Measurements from ENCODE around the gene THOC2.

The THOC2 gene

DNA sequence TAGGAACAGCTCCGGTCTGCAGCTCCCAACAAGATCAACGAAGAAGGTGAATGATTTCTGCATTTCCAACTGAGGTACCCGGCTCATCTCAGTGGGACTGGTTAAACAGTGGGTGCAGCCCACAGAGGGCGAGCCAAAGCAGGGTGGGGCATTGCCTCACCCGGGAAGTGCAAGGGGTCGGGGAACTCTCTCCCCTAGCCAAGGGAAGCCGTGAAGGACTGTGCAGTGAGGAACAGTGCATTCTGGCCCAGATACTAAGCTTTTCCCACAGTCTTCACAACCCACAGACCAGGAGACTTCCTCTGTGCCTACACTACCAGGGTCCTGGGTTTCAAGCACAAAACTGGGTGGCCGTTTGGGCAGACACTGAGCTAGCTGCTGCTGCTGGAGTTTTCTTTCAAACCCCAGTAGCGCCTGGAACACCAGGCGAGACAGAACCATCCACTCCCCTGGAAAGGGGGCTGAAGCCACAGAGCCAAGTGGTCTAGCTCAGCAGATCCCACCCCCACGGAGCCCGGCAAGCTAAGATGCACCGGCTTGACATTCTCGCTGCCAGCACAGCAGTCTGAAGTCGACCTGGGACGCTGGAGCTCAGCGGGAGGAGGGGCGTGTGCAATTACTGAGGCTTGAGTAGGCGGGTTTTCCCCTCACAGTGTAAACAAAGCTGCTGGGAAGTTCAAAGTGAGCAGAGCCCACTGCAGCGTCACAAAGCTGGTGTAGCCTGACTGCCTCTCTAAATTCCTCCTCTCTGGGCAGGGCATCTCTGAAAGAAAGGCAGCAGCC is 84.6 kb downstream of the THOC2 start:
- no peak overlapping the region for H3K4me3 ChIP-seq (ENCODE audit: low read depth, low read length)
- DNase-seq (ENCODE audit: low read depth): no peak
- TF ChIP-seq, protein P1, sequence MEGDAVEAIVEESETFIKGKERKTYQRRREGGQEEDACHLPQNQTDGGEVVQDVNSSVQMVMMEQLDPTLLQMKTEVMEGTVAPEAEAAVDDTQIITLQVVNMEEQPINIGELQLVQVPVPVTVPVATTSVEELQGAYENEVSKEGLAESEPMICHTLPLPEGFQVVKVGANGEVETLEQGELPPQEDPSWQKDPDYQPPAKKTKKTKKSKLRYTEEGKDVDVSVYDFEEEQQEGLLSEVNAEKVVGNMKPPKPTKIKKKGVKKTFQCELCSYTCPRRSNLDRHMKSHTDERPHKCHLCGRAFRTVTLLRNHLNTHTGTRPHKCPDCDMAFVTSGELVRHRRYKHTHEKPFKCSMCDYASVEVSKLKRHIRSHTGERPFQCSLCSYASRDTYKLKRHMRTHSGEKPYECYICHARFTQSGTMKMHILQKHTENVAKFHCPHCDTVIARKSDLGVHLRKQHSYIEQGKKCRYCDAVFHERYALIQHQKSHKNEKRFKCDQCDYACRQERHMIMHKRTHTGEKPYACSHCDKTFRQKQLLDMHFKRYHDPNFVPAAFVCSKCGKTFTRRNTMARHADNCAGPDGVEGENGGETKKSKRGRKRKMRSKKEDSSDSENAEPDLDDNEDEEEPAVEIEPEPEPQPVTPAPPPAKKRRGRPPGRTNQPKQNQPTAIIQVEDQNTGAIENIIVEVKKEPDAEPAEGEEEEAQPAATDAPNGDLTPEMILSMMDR (IDR thresholded peaks at IDR 0.05; ENCODE audit: low read depth, low read length, missing control alignments): no peak

GRCh38 chrX:123647244-123647643 is 85.6 kb downstream of the THOC2 start:
- H3K4me3 ChIP-seq (ENCODE audit: low read depth, low read length): no peak overlapping the region
- TF ChIP-seq, protein P1 (IDR thresholded peaks at IDR 0.05; ENCODE audit: low read depth, low read length, missing control alignments): no peak
- no peak for DNase-seq (ENCODE audit: low read depth)

DNA sequence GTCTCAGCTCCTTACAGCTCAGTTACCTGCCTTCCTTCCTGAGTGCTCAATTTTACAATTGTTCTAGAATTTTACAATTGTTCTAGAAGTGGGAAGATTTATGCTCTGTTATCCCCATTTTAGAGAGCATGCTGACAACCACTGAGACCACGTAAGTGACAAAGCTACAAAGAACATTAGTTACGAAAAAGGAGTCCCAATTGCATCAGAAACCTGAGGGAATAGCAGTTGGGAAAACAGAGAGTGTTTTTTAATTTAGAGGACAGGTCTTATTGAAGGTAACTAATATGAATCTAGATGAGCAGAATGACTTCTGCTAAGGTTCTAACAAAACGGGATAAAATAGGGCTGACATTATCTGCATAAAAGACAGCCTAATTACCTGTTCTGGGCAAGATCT is 103.3 kb downstream of the THOC2 start:
- H3K4me3 ChIP-seq (ENCODE audit: low read depth, low read length): no peak overlapping the region
- no peak for DNase-seq (ENCODE audit: low read depth)
- TF ChIP-seq, protein P1 (IDR thresholded peaks at IDR 0.05; ENCODE audit: low read depth, low read length, missing control alignments): no peak

DNA sequence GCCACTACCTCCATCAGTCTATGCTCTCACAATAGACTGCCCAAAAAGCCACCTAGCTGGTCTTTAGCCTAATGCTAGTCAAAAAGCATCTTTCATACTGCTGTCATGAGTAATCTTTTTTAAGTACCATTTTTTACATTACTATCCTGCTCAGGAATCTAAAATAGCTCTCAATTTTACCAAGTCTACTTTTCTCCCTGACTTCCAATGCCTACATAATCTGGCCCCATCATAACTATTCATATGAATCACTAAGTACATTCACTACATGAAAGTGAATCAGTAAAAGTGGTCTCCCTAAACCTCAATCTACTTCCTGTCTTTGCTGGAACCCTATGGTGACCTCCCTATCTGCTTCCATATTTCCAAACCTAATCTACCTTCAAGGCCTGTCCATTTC is 105.9 kb downstream of the THOC2 start:
- TF ChIP-seq, protein P1 (IDR thresholded peaks at IDR 0.05; ENCODE audit: low read depth, low read length, missing control alignments): no peak
- H3K4me3 ChIP-seq (ENCODE audit: low read depth, low read length): no peak overlapping the region
- DNase-seq (ENCODE audit: low read depth): no peak

- H3K4me3 ChIP-seq (ENCODE audit: low read depth, low read length): no peak overlapping the region
- no peak for DNase-seq (ENCODE audit: low read depth)
- TF ChIP-seq, protein P1 (IDR thresholded peaks at IDR 0.05; ENCODE audit: low read depth, low read length, missing control alignments): no peak
Observed at GRCh38 chrX:123625952-123626351, 106.9 kb downstream of the THOC2 start.

DNA sequence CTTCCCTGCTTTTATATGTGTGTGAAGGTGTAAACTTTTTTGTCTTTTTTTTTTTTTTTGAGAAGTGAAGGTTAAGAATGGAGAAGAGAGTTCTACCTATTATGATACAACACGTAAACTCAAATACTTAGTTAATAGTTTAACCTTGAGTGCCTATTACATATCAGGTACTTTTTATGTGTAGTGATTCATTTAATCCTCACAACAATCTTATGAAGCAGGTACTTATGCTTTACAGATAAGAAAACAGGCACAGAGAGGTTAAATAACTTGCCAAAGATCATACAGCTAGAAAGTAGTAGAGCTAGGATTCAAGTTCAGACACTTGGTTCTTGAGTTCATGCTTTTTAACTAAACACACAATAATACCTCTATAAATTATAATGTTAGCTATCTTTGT is 107.4 kb downstream of the THOC2 start:
- no peak for DNase-seq (ENCODE audit: low read depth)
- TF ChIP-seq, protein P1 (IDR thresholded peaks at IDR 0.05; ENCODE audit: low read depth, low read length, missing control alignments): no peak
- no peak overlapping the region for H3K4me3 ChIP-seq (ENCODE audit: low read depth, low read length)

DNA sequence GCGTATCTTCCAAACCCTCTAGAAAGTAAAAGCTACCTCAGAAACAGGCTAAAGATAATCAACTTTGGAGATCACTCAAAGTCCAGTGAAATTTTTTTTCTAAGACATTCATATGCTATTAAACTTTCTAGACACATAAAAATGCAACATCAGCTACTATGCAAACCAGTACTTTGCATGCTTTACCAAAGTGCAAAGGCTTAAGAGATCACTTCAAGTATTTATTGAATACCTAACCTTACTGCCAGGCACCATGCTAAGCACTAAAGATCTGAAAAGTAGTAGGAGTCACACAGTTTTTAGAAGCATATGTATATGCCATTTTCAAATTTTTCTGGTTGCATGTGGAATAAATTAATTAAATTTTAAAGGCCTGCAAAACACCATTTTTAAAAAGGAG is 115.8 kb downstream of the THOC2 start:
- TF ChIP-seq, protein P1 (IDR thresholded peaks at IDR 0.05; ENCODE audit: low read depth, low read length, missing control alignments): no peak
- DNase-seq (ENCODE audit: low read depth): no peak
- no peak overlapping the region for H3K4me3 ChIP-seq (ENCODE audit: low read depth, low read length)

Data from GM12864 (cell line).